NCI-H1694 (cell line): ENCODE measurements around the gene CDC42BPA.
A peak's percentile ranks its signal among the peaks of the same experiment; 100 is the strongest.

Experiments used
- DNase-seq: peaks from one replicate; lab custom pipeline; 2025; lab: John Stamatoyannopoulos, UW

The CDC42BPA gene

DNA sequence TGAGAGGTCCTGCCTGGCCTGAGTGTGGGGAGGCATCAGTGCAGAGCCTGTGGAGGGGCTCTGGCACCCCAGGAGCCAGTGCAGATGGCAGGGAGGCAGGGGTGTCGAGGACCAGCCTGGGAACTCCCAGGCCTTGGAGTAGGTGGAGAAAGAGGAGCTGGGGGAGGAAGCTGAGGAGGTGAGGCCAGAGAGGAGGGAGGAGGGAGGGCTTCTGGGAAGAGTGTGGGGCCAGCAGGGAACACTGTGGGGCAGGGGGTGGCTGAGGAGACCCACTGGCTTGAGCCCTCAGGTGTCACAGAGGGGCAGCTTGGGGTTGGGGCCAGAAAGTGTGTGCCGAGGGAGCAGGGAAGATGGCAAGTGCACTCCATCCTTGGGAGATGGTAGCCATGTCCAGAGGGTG lies 374.4 kb downstream of the CDC42BPA start:
- DNase-seq, result no peak

DNA sequence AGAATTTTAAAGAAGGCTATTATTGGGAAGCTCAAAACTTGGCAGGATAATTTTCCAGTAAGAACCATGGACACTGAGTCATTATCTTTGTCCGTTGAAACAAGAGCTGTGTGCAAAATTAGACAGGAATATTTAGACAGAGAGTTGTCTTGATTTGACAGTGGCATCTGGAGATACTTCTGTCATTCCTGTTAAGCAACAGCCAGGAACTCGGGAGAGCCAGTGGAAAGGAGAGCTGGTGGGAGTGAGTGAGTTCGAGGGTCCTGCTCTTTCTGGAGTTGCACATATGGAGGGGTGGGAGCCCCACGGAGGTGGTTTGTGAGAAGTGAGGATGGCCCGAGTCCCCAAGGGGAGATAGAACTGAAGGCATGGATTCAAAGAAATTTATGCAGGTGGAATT lies 375.1 kb downstream of the CDC42BPA start:
- DNase-seq, result no peak

DNA sequence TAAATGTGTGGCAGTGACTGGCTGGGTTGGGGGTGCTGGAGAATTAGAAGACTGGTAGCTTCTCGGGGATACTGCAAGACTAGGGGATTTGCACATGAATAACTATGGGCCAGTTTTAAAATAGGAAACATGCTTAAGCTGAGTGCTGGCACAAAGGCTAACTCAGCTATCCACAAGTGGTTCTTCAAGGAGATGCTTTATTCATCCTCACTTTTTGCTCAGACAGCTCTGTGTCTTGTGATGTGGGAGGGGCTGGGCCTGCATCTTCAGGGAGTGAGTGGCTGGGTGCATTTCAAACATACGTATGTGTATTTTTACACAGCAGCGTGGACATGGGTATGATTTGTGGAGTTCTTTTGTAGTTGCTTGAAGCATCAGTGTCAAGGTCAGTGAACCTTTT lies 375.9 kb downstream of the CDC42BPA start:
- DNase-seq, result no peak

DNA sequence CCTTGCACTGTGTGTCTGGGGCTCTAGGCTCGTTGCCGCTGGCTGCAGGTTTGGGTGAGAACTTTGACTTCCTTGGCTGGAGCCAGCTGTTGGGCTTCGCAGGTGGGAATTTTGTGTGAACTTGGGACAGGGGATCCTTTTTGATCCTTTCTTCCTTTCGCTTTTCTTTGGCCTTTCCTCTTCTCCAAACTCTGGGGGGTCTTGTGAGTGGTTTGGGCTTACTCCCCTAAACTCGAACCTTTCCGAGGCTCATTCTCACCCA lies 377.6 kb downstream of the CDC42BPA start:
- DNase-seq, result no peak

DNA sequence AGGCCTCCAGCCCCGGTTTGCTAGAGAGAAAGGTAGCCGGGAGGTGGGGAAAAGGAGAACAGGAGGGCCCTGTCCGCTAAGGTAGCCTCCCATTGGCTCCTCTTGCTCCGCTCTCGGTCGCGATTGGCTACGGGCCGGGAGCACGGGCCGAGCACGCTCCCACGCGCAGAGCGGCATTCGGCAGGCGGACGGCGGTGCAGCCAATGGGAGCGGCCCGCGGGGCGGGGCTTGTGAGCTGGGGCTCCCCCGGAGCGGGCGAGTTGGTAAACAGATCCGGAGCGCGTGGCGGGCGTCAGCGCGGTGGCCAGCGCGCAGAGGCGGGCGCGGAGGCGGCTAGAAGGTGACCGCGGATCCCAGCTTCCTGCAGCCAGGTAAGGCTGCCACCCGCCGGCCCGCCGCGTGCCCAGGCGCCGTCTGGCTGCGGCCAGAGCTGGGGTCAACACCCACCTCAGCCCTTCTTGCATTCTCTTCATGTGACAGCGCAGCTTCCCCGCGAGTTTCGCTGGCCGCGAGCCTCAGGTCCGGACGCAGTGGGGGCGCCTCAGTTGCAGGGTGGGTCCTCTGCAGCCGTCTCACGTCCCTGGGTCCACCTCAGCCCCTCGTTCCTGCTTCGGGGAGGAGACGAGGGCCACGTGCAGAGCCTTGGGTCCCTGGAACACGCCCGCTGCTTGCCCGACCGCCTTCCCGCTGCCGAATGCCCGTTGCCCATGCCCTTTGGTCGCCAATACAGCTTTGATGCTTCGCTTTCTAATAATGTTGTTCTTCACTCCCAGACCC lies 378.1 kb downstream of the CDC42BPA start, which contains the start of gene COQ8A:
Gene COQ8A (plus strand): TSS at position 266 of the 777 bp plus-strand sequence. CDS start 21,092 bp downstream, outside the sequence.
- DNase-seq, result peak; percentile 99
